NT2/D1 (cell line): ENCODE results near the gene ZSWIM8.

Experiments used
- SUZ12 ChIP-seq: IDR thresholded peaks from 2 replicates; pipeline ENCODE4 v1.6.1; 2011; ENCODE audit not compliant: insufficient read length, insufficient read depth; ENCODE audit errors: extremely low read depth
- YY1 ChIP-seq: IDR thresholded peaks from 2 replicates; pipeline ENCODE4 v1.6.1; 2011; ENCODE audit not compliant: insufficient read length, insufficient read depth

- TF ChIP-seq YY1 (no peak), SUZ12 (no peak)
Measured at GRCh38 chr10:73850863-73851461, 65.6 kb downstream of the ZSWIM8 start.
